Activated CD8-positive, alpha-beta memory T cell treated with anti-CD3 and anti-CD28 coated beads for 1 hour (primary cell): ENCODE results near the gene RCL1.
"Not testable (repeated sequence)": the region's sequence is repeated elsewhere in the genome, so short reads cannot be mapped to it uniquely, and the experiment has no call there.

ENCODE experiments used
- DNase-seq, 2 donors: peaks; one replicate each; pipeline ENCODE4 v3.0.0-alpha.2; 2020; ENCODE audit warnings: low read depth in 1 of 2; ENCODE audit errors: extremely low read depth in 1 of 2

The RCL1 gene

DNA sequence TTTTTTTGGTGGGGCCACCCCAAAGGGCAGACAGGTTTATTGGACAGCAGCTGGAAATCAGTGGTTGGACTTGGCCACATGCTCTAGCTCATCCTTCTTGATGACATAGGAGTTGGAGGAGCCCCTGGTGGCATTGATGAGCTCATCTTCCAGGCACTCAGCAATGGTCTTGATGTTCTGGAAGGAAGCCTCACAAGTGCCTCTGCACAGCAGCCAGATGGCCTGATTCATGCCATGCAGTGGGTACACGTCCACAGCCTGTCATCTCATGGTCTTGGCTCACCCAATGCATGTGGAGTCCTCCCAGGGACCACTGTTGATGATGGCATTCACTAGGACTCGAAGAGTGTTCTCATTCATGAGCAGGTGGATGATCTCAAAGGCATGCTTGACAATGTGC lies 11.3 kb upstream of the RCL1 start:
- no peak for DNase-seq

GRCh38 chr9:4783191-4783590 lies 9.6 kb upstream of the RCL1 start:
- not testable (repeated sequence) for DNase-seq

GRCh38 chr9:4784403-4784802 lies 8.3 kb upstream of the RCL1 start:
- DNase-seq: no peak

DNA sequence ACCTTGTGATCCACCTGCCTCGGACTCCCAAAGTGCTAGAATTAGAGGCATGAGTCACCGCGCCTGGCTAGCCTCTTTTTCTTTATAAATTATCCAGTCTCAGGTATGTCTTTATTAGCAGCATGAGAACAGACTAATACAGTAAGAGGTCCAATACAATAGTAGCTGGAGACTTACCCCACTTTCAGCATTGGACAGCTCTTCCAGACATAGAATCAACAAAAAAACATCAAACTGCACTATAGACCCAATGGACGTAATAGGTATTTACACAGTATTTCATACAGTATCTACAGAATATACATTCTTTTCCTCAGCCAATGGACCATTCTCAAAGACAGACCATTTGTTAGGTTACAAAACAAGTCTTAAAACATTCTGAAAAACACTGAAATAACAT lies 6.1 kb upstream of the RCL1 start:
- no peak for DNase-seq

GRCh38 chr9:4787876-4788275 lies 4.9 kb upstream of the RCL1 start:
- no peak for DNase-seq

GRCh38 chr9:4788703-4789102 lies 4.0 kb upstream of the RCL1 start:
- DNase-seq: no peak

DNA sequence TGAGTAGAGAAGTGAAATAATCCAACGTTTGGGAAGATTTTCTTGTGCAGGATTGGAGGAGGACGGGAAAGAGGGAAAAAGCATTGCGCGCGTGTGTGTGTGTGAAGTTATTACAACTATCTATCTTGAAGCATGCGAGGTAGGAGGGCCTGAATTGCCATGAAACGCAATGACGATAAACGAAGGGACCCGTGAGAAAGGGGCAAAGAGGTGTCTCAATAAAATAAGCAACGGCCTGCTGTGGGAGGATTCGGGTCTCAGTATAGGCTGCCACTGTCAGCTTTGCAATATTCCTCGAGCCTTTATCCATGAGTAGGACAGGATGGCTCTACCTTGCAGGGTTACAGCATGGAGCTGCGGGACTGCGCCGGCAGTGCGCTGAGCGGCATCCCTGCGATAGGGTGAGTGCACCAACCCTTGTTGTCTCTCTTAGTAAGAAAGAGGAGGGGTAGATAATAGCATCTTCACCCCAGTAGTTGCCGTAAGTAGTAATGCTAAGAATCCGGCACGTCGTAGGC lies 631 bp upstream of the RCL1 start:
- no peak for DNase-seq

GRCh38 chr9:4793459-4794395 lies 983 bp downstream of the RCL1 start:
- DNase-seq: no peak

DNA sequence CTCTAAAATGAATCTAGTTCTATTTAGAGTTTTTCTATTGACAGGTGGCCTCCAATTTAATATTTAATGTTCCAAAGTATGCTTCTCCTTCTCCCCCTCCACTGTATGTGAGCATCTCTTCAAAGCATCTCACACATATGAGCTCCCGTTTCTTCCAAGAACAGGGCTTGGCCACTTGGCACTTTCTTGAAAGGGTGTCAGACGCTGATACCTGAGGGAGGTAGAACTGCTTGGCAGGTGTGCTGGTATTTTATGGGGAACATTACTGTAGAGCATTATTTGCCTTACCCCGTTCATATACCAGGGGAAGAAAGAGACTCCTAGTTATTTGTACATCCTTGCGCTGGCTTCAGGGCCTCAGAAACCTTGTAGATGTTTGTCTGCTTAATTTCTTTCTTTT lies 1.9 kb downstream of the RCL1 start:
- no peak for DNase-seq

- not testable (repeated sequence) for DNase-seq
Observed at GRCh38 chr9:4795108-4795507, 2.4 kb downstream of the RCL1 start.

- no peak for DNase-seq
Observed at GRCh38 chr9:4796530-4796929, 3.8 kb downstream of the RCL1 start.

- no peak for DNase-seq
Observed at GRCh38 chr9:4796988-4797853, 4.5 kb downstream of the RCL1 start.

- DNase-seq: no peak
Observed at GRCh38 chr9:4797854-4798150, 5.1 kb downstream of the RCL1 start.

DNA sequence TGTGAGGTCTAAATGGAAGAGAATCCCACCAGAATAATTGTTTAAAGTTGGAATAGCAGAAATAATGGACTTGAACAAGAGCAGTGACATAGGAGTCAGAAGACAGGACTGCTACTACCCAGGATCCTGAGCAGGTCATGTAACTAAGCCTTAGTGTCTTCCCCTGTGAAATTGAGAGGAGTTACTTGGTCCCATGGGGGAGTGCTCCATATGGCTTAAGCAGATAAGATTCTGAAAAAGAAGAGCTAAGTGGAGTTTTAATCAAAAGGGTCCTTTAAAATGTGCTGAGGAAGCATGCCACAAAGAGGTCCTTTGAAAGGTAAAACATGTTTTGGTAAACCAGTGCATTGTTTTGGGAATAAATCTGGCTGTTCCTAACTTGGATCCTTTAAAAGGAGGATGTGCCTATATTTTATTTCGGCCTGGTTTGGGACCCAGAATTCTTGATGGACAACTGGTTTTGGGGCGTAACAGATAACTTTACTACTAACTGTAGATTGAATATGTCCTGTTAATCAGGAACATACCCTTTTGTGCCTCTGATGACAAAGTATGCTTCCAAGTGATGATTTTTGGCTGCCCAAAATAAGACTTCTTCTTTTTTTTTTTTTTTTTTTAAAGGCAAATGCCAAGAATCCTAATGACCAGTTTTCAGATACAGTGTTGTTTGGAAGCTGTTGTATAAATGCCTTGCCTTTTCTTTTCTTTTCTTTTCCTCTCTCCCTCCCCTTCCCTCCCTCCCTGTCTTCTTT lies 5.7 kb downstream of the RCL1 start:
- DNase-seq: no peak

- no peak for DNase-seq
Observed at GRCh38 chr9:4799033-4799430, 6.3 kb downstream of the RCL1 start.

- no peak for DNase-seq
Observed at GRCh38 chr9:4799775-4800174, 7.0 kb downstream of the RCL1 start.

- DNase-seq: no peak
Observed at GRCh38 chr9:4801156-4801555, 8.4 kb downstream of the RCL1 start.

- no peak for DNase-seq
Observed at GRCh38 chr9:4803670-4804530, 11.2 kb downstream of the RCL1 start.

DNA sequence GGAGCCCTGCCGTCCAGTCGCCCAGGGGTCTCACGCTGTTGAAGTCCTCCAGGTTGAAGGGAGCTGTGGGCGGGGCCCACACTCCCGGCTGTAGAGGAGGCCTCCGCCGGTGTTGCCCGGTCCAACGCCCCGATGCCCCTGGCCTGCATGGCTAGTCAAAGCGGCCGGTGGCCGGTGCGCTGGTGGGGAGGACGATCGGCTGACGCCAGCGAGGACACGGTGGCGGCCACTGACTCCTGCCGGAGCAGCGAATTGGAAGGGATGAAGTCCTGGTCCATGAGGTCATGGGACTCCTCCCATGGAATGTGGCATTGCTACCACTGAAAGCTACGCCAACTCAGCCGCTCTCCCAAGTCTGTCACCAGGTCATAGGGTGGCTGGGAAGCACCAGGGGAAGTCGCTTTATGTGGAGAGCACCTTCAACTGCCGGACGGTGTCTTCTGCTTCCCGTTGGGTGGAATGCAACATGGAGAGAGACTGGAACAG lies 11.8 kb downstream of the RCL1 start:
- DNase-seq: no peak
